ENCODE data around the gene NUMB.
A peak's percentile ranks its signal among the peaks of the same experiment; 100 is the strongest.
"Not testable (repeated sequence)": the region's sequence is repeated elsewhere in the genome, so short reads cannot be mapped to it uniquely, and the experiment has no call there.

Gene NUMB

DNA sequence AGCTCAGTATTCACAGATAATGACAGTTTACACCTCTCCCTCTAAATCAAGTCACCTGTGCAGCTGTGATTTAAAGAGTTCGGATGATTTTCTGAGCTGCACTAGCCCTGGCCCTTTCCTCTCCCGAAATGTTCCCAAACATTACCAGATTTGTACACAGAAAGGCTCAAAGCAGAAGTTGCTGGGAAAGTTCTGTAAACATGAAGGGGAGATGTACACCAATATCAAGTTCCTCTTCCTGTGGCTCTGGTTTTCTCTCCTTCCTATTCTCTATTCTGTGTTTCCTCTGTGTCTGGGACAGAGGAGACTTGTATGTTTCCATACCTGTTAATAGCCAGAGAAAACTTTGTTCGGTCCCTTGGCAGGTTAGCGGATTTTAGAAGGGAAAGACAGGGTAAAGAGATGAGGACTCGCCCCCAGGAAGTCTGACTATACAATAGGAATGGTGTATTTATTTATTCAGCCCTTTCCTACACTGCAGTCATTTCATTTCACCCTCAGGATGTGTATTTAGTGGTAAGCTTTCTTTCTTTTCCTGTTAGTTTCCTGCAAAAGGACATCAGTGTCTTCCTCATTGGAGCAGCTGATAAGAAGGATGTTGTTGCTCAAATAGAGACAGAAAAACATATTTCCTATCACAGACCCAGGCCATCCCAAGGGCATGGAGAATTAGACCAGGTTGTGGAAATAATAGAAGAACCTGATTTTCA is 7.6 kb upstream of the NUMB start:
- no peak for DNase-seq (ENCODE audit: low read depth in 2 of 2)

DNA sequence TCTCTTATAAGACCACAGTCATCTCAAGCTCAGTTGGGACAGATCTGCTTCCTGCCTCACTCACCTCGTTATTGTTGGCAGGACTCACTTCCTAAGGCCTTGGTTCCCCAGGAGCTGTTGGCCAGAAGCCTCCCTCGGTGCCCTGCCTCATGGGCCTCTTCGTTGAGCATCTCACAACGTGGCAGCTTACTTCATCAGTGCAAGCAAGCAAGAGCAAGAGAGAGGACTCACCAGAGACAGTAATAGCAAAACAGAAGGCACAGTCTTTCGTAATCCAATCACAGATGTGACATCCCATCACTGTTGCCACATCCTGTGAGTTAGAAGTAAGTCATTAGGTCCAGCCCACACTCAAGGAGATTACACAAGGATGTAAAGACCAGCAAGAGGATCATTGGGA is 5.1 kb upstream of the NUMB start:
- peak; percentile 22 to 53 for DNase-seq (ENCODE audit: low read depth in 2 of 2)

DNA sequence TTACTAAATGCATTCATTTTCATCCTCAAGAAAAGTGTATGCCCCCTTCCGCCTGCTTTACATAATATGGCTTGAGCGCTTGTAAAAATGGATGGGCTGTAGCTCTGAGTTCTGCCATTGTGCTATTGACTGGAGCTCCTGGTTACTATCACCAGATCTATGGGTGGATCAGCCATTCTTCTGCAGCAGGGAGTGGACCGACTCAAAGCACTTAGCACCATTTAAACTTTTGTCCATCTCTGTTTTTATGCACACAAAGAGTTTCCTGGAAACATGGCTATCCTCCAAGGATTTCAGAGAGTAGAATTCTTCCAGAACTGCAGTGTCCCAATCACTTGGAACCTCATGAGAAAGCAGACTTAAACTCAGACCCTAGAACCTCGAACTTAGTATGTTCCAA is 4.5 kb upstream of the NUMB start:
- DNase-seq (ENCODE audit: low read depth in 2 of 2): no peak

DNA sequence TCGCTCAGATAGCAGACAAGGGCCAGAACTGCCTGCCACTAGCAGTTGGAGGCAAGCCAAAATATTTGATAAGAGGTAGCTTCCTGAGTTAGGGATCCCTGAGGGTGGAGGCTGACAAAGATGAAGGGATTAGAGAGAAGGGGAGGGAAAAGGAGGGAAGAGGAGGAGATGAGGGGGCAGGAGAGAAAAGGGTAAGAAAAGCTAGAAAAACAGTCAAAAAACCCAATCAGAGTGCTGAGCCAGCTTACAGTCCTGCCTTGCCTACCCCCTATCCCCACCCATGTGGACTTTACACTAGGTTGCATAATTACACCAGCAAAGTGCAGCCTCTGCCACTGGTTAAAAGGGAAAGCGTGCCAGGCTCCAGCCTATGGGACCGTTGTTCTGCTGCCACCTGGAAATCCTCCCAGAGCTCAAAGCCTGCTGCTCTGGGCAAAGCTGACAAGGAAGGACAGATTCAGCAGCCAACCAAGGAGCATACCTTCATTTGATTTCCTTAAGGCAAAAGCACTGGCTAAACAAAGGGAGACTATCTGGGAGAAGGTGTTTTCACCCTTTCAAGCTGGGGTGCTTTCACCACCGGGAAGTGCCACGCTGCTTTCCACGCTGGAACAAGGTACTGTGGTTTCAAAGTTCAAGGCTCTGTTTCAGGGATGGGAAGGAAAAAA is 3.8 kb upstream of the NUMB start:
- no peak for DNase-seq (ENCODE audit: low read depth in 2 of 2)

DNA sequence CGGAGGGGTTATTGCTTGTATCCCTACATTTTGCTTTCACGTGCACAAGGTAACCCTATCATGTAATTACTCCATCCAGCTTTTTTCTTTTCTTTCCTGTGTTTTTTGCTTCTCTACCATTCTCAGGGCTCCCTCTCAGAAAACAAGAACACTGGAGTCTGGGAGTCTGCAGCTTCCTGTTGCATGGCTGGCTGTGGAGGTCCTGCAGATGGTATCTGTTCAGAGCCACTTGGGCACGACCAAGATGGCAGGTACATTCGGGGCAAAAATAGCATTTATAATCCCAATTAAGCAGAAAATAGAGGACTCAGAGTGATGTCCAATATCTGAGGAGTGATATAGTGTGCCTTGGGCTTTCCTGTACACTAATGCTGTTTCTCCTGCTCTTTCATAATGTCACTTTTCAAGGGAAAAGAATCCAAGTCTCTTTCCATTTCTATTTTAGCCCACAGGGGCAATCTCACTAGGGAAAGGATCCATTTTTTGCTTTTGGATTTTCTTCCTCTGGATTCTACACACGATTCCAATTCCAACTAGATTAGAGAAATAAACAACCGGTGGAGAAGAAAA is 3.2 kb upstream of the NUMB start:
- no peak for DNase-seq (ENCODE audit: low read depth in 2 of 2)

DNA sequence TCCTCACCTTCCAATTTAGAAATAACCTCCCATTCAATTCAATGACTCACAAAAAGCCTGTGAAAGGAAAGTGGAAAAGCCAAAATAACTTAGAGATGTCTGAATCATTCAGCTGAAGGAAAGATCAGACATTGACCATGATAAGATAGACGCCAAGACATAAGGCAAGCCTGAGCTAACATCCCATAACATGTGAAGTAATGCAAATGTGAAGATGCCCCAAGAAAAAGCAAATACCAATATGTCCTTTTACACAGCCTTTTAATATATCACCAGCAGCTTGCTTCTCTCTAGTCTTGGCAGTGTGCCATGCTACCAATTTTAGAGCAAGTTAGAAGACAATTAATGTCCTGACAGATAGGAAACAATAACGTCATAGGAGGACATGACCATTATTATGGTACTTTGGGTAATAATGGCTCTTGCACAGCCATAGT is 2.4 kb upstream of the NUMB start:
- no peak for DNase-seq (ENCODE audit: low read depth in 2 of 2)

DNA sequence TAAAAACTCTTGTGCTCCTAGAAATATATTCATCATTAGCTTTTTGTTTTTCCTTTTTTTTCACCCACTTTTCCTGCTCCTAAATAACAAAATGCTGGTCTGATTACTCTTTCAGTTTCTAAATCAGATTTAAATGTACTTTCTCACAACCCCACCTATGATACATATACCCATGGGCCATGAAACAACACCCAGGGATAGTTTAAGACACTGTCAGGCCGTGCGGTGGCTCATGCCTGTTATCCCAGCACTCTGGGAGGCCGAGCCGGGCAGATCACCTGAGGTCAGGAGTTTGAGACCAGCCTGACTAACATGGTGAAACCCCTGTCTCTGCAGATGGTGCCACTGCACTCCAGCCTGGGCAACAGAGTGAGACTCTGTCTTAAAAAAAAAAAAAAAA is 1.6 kb upstream of the NUMB start:
- DNase-seq (ENCODE audit: low read depth in 2 of 2): no peak

DNA sequence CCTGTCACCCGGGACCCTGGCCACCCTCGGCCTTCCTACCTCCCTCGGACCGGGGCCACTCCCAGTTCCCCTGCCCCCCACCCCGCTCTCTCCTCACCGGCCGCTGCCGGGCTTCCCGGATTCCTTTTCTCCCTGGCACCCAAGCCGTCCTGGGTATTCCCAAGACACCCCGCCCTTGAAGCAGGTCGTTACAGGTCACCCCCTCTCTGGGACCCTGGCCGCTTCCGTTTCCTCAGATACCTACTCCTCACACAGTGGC is 493 bp downstream of the NUMB start:
- no peak for DNase-seq (ENCODE audit: low read depth in 2 of 2)

DNA sequence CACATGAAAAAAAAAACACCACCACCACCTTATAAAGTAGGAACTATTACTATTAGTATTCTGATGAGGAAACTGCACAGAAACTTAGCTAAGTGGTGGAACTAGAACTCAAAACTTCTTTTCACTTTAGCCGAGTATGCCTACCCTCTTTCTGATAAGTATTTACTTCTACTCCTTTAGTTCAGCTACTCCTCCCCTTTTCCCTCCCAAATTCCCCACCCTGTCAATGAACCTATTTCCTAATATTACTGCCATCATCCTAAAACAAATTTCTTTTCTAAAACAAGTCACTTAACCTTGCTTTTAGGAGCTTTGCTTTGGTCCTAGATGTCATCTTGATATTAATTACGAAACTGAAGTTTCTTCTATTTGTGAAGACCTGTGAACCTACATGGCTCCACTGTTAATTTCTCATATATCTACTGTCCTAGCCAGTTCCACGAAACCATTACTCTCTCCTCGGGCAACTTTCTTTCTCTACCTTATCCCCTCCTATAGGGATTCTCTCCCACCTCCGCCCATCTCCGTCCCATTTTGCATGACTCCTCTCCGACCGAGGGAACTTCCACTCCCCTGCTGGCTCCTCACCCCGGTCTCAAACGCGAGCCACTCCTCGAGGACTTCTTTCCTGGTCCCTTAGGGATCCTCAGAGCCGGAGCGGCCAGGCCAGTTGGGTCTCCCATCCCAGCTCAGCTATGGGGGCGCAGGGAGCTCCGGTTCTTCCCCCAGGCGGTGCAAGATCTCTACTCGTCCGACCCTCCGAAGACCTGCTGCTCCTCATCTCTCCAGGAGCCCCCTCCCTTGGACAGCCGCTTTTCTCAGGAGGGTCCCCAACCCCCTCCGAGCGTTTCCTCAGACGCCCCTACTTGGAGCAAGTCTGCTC is 1.1 kb downstream of the NUMB start:
- no peak for DNase-seq (ENCODE audit: low read depth in 2 of 2)

DNA sequence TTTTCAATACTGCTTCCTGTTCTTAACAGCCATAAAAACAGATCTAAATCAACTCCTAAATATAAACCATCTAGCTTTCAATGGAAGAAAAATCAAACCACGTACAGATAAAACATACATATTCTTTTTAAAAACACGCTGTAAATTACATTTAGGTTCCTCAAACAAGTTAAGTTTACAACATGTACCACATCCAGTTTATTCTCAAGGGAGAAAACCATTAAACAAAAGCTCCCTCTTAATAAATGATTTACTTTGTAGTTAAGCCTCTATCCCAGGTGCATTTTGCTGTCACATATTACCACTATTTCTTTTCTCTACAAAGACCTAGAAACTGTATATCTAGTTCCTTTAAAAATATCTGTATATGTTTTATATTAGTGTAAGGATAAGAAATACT is 3.1 kb downstream of the NUMB start:
- no peak for DNase-seq (ENCODE audit: low read depth in 2 of 2)

DNA sequence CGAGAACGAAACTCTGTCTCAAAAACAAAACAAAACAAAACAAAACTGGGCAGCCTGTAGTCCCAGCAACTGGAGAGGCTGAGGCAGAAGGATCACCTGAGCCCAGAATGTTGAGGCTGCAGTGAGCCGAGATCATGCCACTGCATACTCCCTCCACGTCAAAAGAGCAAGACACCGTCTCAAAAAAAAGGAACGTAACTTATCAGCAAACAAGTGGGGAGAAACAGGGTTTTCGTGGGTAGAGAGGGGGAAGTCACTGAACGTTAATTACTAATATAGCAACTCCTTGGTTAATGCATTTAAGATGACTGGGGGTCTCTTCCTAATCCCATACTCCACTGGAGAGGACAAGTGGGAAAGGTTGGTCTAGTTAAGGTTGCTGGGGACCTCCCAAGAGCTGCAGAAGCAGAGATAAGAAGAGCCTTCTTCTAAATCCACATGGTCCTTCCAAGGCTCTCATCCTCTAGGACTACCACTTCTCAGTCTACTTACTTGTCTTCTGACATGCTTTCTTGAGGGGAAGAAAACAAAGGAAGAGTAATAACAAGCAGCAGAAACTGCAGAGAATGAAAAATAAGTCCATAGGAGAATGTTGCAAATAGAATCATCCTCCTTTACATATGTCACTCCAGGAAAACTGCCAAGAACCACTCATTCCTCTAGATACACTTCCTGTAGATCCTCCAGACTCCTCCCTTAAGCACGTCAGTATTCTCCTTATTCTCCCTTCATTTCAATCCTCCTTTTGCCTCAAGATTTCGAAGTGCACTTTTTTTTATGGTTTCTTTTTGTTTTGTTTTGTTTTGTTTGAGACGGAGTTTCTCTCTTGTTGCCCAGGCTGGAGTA is 5.8 kb downstream of the NUMB start:
- no peak for DNase-seq (ENCODE audit: low read depth in 2 of 2)

DNA sequence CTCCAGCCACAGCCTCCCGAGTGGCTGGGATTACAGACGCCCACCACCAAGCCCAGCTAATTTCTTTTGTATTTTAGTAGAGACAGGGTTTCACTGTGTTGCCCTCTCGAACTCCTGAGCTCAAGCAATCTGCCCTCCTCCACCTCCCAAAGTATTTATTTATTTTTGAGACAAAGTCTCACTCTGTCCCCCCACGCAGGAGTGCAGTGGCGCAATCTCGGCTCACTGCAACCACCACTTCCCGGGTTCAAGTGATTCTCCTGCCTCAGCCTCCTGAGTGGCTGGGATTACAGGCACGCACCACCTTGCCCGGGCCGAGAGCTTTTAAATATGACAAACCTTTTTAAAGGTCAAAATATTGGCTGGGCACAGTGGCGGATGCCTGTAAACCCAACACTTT is 14.6 kb downstream of the NUMB start:
- DNase-seq (ENCODE audit: low read depth in 2 of 2): no peak

DNA sequence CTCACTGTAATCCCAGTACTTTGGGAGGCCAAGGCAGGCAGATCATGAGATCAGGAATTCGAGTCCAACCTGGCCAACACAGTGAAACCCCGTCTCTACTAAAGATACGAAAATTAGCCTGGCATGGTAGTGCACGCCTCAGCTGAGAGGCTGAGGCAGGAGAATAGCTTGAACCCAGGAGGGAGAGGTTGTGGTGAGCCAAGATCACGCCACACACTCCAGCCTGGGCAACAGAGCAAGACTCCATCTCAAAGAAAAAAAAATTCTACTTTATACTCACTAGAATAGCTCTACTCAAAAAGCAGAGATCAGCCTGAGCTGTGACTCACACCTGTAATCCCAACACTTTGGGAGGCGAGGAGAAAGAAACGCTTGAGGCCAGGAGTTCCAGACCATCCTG is 17.1 kb downstream of the NUMB start:
- no peak for DNase-seq (ENCODE audit: low read depth in 2 of 2)

DNA sequence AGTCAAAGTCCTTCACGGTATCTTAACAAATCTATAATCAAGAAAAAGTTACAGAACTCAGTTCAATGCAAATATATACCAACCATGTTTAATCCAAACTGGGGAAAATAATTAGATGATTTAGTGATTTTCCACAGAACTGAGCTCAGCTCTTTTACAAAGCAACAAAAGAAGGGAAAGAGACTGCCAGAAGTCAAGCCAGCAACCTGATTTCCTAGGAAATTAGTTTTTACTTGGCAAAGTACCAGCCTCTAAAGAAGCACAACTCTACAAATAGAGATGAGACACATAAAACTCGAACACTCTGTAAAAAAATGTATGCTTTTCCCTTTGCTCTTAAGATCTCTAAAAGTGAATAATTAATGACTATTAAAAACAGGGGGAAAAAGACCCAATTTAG is 19.4 kb downstream of the NUMB start:
- no peak for DNase-seq (ENCODE audit: low read depth in 2 of 2)

DNA sequence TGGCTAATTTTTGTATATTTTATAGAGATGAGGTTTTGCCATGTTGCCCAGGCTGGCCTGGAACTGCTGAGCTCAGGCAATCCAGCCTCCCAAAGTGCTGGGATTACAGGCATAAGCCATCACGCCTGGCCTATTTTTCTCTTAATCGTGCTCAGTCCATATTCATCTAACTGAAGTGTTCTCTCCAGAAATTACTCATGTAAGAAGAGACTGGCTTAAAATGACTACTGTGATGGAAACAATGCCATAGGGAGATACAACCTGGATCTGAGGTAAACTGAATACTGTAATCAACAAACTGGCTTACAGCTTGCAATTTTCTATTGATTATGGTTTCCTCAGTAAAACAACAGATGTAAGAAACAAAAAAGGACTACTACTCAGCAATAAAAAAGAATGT is 21.1 kb downstream of the NUMB start:
- DNase-seq (ENCODE audit: low read depth in 2 of 2): no peak

DNA sequence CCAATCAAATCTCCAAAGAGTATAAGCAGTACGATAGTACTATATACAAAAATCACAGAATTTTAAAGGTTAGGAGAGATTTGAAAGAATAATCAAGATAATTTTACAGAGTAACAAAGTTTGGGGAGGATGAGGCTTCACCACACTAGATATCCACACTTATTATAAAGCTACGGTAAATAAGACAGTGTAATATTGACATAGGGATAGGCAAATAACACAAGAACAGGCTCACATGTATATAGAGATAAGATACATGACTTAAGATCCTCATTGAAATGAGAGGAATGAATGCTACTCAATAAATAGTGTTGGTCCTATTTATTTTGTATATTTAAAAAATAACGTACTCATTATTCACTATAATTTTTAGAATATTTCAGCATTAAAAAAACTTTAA is 26.2 kb downstream of the NUMB start:
- no peak for DNase-seq (ENCODE audit: low read depth in 2 of 2)

DNA sequence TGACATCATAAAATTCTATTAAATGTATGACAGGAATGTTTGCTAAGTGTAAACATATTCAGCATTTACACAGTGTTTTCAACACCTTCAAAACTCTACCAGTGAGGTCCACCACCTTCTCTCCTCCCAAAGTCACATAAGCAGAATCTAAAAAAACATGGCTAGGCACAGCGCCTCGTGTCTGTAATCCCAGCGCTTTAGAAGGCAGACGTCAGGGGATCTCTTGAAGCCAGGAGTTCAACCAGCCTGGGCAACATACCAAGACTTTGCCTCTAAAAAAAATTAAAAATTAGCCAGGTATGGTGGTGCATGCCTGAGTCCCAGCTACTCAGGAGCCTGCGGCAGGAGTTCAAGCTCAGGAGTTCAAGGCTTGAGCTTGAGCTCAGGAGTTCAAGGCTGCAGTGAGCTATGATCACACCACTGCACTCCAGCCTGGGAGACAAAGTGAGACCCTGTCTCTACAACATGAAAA is 30.0 kb downstream of the NUMB start:
- no peak for DNase-seq (ENCODE audit: low read depth in 2 of 2)

DNA sequence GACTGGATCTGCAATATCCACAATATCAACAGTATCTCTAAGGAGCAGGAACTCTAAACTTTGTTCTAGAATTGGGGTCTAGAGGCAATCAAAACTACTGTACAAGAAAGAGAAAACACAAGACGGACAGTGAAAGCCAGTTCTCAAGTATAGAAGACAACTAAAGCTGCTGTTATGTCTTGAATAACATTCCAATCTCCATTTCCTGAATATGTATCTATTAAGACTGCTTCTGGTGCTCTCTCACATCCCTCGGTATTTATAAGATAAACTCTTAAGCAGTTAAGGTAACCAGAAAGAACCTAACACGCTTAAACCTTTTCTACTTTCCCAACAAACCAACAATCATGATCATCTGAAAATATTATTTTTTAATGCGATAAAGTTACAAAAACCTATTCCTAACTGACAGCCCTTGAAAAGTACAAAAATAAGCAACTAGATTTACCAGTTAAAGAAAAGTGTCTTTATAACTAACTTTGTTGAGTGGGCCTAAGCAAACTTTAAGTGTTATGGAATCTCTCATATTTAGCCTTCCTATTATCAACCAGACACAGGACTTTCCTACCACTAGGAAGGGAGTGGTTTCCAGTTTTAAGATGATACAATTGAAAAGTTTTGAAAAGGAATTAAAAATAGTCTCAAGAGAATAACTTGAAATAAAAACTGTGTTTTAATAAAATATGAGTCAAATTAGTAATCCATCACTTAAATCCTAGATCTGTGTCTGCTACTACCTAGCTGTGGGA is 30.7 kb downstream of the NUMB start:
- DNase-seq (ENCODE audit: low read depth in 2 of 2): no peak

DNA sequence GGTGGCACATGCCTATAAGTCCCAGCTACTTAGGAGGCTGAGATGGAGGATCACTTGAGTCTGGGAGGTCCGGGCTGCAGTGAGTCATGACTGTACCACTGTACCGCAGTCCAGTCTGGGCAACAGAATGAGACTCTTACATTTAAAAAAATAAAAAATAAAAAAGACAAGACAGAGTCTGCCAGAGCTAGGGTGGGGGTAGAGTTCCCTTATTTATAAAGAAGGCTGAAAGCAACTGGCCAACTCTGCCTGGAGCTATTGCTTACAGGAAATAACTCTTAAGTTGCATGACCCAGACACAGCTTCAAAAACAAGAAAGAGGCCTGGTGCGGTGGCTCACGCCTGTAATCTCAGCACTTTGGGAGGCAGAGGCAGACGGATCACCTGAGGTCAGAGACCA is 31.5 kb downstream of the NUMB start:
- DNase-seq (ENCODE audit: low read depth in 2 of 2): no peak

DNA sequence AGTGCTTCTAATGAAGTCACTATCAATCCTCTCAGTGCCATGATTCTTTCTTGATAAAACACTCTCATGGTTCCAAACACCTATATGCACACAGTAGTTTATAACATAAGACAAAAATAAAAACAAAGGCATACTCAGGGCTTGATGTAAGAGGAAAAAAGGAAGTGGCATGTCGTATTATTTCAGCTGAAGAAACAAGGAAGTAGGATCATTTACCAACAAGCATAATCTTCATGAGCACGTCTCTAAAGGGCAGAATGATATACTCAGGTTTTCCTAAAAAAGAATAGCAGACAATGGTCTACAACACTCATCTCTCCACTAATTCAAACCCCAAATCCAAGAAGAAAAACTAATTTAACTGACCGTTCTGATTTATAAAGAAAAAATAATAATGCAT is 33.9 kb downstream of the NUMB start:
- DNase-seq (ENCODE audit: low read depth in 2 of 2): no peak

DNA sequence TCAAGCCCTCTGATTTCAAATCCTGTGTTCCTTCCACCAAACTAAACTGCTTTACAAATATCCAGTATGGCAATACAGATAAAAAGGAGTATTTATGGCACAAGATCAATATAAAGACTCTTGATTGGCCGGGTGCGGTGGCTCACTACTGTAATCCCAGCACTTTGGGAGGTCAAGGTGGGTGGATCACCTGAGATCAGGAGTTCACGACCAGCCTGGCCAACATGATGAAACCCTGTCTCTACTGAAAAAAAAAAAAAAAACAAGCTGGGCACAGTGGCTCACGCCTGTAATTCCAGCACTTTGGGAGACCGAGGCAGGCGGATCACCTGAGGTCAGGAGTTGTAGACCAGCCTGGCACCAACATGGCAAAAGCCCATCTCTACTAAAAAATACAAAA is 35.3 kb downstream of the NUMB start:
- DNase-seq (ENCODE audit: low read depth in 2 of 2): not testable (repeated sequence)
